Left cardiac atrium (tissue), 4 donors: ENCODE data around the gene TUBB4B. TPM values are rescaled to one million over a fixed set of nuclear protein-coding genes. Genes with fewer than 3 reads are reported as not detected.

Source experiments
- ATAC-seq, 2 donors: fragments of 200-7000 bp; cut with Tn5 transposase; one replicate each; pipeline ENCODE4 v1.9.1; 2020; ENCODE audit warnings: mild to moderate bottlenecking in 2 of 2, moderate library complexity in 2 of 2
- DNase-seq: peaks from one replicate; pipeline ENCODE4 v3.0.0-alpha.2; 2020
- intact Hi-C, 2 donors: fragments of 100-400 bp; cut with DNase I; formaldehyde crosslinking; loops; one replicate each; pipeline versions ENCODE4 v1.14.1 to v1.15.1; 2022 to 2023
- total RNA-seq, 2 donors: library from RNA; stranded (reverse); fragmentation: NEBNext Ultra II Directional; extraction: Animal tissue kit (Norgen Biotek cat#: 25700); gene quantifications; one replicate each; pipeline ENCODE4 v1.2.1, GENCODE V29; 2021
- donor health status: DM: no; HTN: yes; CAD: no.
- donor health status: DM: no; HTN: yes; CAD: no; lungs with severe emphysema.
- donor health status: DM: yes; HTN: yes; CAD: no.
- donor health status: Dilated cardiomyopathy.

Gene TUBB4B
- total RNA-seq, 2 donors from 2014 or later, result 324 to 437 TPM

DNA sequence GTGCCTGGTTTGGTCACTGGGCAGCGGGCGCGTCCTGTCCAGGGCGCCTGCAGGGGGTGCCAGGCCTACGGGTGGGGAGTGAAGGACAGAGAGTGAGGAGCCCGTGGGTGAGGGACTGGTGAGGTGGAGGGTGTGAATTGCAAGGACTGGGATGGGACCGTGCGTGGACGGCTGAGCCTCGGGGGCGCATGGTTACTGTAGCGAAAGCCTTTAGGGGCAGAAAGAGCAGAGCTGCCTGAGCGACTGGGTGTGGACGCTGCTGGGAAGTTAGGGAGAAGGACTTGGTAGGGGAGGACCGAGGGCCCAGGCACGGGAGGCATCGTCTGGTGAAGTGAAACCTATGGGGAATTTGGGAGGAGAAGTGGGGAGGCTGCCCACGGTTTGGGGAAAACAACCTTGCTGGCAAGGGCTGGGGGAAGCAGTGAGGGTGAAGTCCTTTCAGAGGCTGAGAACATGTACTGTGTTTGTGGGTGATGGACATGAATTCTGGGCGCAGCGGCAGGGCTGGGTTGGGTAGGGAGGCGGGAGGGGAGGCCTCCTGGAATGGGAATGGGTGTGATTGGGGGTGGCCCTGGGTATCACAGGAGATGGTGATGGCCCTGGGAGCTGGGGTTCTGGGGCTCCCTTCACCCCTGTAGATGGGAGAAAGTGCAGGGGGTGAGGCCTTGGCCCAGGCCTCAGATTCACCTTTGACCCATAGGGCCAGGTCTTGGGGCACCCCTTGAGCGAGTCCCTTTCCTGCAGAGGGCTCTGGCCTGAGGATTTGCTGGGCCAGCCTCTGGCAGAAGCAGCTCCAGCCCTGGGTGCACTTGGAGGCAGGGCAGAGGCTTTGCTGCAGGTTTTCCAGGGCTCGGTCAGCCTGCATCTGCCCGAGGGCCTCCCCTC lies 34.7 kb downstream of the TUBB4B start:
- no peak for ATAC-seq

DNA sequence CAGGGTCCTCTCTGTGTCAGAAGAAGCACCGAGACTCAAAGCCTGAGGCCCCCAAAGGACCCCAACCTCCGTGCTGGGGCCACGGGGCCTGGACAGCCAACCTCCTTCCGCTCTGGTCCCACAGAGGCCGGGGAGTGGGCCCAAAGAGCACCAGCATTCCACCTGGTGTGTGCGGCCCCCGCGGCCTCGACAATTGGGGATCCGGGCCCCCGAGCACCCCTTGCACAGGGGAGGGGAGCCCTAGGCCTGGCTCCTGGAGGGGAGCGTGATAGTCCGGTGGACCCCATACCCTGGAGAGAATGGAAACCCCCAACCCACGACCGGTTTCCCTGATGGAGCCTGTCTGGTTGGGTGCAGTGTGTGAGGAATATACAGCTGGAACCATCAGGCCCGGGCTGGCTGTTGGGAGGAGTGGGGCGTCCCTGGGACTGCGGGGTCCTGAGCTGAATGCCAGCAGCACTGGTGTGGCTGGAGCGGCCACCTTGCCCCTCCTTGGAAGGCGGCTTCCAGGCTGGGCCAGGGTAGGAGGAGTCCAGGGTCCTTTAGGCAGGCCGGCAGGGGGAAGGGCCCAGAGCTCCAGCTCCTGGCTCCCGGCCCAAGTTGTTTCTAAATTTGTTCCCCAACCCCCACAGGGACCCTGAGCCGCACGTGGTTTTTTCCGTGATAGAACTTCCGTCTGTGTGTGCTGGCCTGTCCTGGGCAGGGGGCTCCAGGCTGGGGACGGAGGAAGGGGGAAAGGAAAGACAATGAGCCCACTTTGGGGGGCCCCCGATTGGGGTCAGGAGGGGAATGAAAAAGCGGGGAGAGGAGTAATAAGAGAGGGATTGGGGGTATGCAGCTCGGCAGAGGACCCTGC lies 35.6 kb downstream of the TUBB4B start:
- intact Hi-C loops, result no loop called here
- peak; percentile 65 to 79 for ATAC-seq
- peak; percentile 89 for DNase-seq

More for the DNA sequence above, 34.7 kb downstream of the TUBB4B start:
- no peak for DNase-seq
- intact Hi-C loops, result no loop called here

DNA sequence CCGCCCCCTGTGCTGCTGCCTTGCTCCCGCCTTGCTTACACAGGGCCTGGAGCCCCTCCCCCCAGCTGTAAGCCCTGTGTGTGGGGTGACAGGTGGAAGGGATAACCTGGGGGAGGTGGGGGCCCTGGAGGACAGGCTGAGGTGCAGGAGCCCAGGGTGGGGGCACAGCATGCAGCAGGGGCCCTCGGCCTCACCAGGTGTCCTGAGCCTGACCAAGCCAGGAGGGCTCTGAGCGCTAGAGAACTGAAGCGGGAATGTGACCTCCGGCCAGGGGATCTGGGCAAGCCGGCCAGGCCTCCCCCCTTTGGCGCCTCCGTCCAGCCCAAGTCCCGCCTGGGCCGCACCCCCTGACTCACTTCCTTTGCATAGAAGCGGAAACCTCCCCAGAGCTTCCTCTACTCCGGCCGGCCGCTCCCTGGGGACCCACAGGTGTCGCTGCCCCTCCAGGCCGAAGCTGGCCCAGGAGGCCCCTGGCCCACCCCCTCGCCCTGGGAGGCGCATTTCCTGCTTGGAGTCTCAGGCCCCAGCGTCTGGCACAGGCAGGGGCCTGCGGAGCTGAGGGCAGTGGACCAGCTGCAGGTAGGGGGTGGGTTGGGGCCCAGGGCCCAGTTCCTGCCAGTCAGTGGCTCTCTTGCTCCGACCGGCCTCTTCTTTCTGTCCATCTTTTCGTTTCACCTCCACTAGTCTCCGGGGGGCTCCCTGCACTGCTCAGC lies 36.4 kb downstream of the TUBB4B start, which contains the start of gene TOR4A:
TSS of gene TOR4A (plus strand) at position 398 of the 713 bp plus-strand sequence. CDS start 964 bp downstream, outside the sequence.
- ATAC-seq, result peak; percentile 76 to 88
- peak; percentile 94 for DNase-seq
- intact Hi-C loops, result no loop called here

DNA sequence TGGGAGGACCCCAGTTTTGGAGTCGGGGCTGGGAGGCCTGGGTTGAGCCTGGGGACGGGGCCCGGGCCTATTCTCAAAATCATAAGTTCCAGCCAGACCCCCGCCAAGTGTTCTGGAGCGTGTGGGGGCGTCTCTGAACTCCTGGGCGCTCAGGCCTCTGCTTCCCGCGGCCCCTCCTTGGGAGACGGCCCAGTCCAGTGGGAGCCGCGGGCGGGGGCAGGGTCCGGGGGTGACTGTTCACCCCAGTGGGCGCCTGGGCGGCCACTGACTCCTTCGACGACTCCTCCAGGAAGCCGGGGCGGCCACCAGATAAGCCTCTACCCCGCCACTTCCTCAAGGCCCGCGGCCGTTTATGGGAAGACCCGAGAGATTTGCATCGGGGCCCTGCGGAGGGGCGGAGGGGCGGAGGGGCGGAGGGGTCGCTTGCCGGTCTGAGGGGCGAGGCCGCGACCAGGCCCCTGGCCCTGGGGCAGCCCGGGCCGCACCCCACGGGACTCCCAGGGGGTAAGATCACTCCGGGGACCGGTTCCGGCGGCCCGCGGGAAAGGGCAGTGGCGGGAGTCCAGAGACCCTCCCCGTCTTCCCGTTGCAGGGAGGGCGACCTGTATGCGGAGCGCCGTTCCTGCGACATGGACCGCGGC lies 37.1 kb downstream of the TUBB4B start:
- peak; percentile 5 to 24 for ATAC-seq
- intact Hi-C loops, result no loop called here
- peak; percentile 76 for DNase-seq

- ATAC-seq (no peak), DNase-seq (no peak)
- intact Hi-C loops, result no loop called here
These were observed 37.9 kb downstream of the TUBB4B start for GRCh38 chr9:137278721-137279711.

DNA sequence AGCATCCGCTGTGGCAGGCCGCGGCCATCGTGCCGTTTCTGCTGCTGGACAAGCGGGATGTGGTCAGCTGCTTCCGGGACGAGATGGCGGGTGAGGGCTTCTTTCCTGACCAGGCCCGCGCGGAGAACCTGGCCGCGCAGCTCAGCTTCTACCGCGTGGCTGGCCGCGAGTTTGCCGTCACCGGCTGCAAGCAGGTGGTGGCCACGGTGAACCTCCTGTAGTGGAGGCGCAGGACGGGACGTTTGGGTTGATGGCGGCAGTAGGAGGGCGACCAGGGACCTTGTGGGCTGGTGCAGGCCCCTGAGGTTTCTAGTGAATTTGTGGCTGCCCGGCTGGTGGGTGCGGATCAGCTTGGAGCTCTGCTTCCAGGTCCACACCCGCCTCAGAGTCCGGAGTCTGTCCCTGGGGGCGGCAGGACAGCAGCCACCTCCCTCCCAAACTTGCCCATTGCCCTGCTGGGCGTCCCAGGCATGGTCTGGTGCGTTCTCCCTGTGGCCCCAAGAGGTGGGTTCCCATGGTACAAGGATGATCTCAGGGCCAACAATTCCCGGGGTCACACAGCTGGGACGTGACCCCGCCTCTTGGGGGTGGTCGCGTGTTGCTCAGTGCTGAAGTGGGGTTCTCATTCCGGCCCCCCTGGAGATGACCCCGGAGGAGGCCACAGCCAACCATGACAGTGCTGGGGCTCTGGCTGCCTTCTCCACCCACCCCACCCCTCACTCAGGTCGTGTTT lies 38.8 kb downstream of the TUBB4B start:
- DNase-seq (no peak), ATAC-seq (no peak)
- intact Hi-C loops, result no loop called here

DNA sequence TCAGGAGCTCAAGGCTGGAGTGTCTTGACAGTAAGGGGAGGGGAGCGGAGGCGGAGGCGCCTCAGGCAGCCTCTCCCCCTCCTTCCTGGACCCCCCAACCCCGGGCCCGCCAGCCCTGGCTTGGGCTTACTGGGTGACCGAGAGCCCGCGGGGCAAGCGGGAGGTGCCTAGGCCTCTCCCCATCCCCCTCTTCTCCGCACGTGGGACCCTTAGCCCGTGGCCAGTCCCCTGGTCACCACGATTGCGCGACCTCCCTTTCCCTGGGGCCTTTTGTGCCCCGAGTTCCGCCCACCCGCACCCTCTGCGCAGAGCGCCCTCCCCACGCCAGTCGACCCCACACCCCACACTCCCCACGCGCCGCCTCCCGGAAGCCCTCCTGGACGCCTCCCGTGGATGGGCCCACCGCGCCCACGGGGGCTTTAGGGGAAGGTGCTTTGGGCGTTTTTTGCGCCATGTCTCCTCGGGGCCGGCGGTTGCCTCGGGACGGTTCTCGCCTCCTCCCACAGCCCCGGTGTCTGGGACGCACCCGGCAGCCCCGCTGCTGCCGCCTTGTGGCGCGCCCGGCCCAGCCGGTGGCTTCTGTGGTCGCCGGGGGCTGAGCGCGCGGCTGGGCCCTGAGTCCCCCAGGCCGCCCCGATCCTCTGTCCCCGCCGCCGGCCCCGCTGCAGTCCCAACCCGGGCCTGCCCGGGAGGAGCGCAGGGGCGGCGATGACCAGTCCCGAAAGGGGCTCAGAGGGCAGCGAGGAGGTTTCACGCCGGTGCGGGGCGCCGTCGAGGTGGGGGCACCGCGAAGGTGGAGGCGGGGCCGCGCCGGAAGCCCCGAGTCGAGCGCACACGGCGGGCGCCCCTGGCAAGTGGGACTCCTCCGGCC lies 39.6 kb downstream of the TUBB4B start:
- ATAC-seq, result no peak
- intact Hi-C loops, result no loop called here
- DNase-seq, result no peak

GRCh38 chr9:137281345-137282116 lies 40.4 kb downstream of the TUBB4B start:
- DNase-seq, result no peak
- intact Hi-C loops, result no loop called here

GRCh38 chr9:137286975-137287383 lies 45.9 kb downstream of the TUBB4B start:
- ATAC-seq (peak; percentile 73 to 92), DNase-seq (peak; percentile 42)
- intact Hi-C loops, result no loop called here

More at GRCh38 chr9:137281345-137282116, 40.4 kb downstream of the TUBB4B start:
- ATAC-seq, result no peak

DNA sequence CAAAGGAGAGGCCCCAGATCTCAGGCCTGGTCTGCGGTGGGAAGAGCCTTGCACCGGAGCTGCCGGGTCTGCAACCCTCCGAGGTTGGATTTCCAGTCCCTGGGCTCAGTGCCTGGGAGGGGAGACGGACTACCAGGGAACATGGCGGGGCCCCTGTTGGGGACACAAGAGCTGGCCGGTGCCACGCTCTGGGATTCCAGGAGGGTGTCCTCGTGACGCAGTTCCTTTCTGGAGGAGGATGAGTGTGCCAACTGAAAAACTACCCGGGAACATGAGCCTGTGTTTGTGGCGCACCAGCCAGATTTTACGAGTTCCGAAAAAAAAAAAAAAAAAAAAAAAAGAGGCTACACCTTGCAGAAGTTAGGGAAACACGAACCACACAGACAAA lies 52.0 kb downstream of the TUBB4B start:
- peak; percentile 15 for DNase-seq
- no peak for ATAC-seq
- intact Hi-C loops, result loop anchor here in 1 of 2 donors (5.0 to 10.0 kb wide), 2 partner anchors 114 to 232 kb away; no protein-coding TSS in a partner anchor

Other genes starting within 250 kb of the TUBB4B start
- 10 to 100 TPM; 25.4 to 30.2 TPM for gene PAXX, start 248.9 kb upstream of the TUBB4B start, total RNA-seq
- gene CLIC3, start 244.7 kb upstream of the TUBB4B start, total RNA-seq, result 1 to 10 TPM; 2.6 to 8.5 TPM
- 10 to 100 TPM; 30.0 to 33.2 TPM for gene ABCA2, start 213.1 kb upstream of the TUBB4B start, total RNA-seq
- gene FUT7, start 209.2 kb upstream of the TUBB4B start, total RNA-seq, result under 1 TPM; 0.24 to 0.35 TPM
- gene NPDC1, start 195.1 kb upstream of the TUBB4B start, total RNA-seq, result 10 to 100 TPM; 75.4 to 87.3 TPM
- gene ENTPD2, start 187.2 kb upstream of the TUBB4B start, total RNA-seq, result 1 to 10 TPM in 1 of 2 donors, under 1 TPM in 1; 0.60 to 2.2 TPM
- under 1 TPM; 0.39 to 0.44 TPM for gene SAPCD2, start 170.7 kb upstream of the TUBB4B start, total RNA-seq
- 10 to 100 TPM; 13.5 to 14.0 TPM for gene UAP1L1, start 163.8 kb upstream of the TUBB4B start, total RNA-seq
- 10 to 100 TPM; 21.9 to 28.8 TPM for gene MAN1B1, start 154.3 kb upstream of the TUBB4B start, total RNA-seq
- 100 to 1,000 TPM; 176 to 198 TPM for gene DPP7, start 126.6 kb upstream of the TUBB4B start, total RNA-seq
- not detected for gene GRIN1, start 102.1 kb upstream of the TUBB4B start, total RNA-seq
- not detected for gene LRRC26, start 71.2 kb upstream of the TUBB4B start, total RNA-seq
- gene TMEM210, start 69.2 kb upstream of the TUBB4B start, total RNA-seq, result not detected
- 10 to 100 TPM; 31.2 to 32.5 TPM for gene ANAPC2, start 52.7 kb upstream of the TUBB4B start, total RNA-seq
- 10 to 100 TPM; 53.1 to 55.1 TPM for gene SSNA1, start 52.6 kb upstream of the TUBB4B start, total RNA-seq
- 10 to 100 TPM in 1 of 2 donors, 1 to 10 TPM in 1; 7.6 to 11.4 TPM for gene TPRN, start 40.5 kb upstream of the TUBB4B start, total RNA-seq
- 10 to 100 TPM; 32.9 to 34.5 TPM for gene TMEM203, start 35.6 kb upstream of the TUBB4B start, total RNA-seq
- 1 to 10 TPM; 5.9 to 6.5 TPM for gene NDOR1, start 35.6 kb upstream of the TUBB4B start, total RNA-seq
- gene RNF208, start 19.0 kb upstream of the TUBB4B start, total RNA-seq, result 10 to 100 TPM; 15.6 to 18.1 TPM
- under 1 TPM in 1 of 2 donors, not detected in 1; 0.62 TPM for gene CYSRT1, start 16.1 kb upstream of the TUBB4B start, total RNA-seq
- gene RNF224, start 13.8 kb upstream of the TUBB4B start, total RNA-seq, result not detected
- not detected for gene SLC34A3, start 10.4 kb upstream of the TUBB4B start, total RNA-seq
- gene STPG3, start 10.0 kb downstream of the TUBB4B start, total RNA-seq, result under 1 TPM in 1 of 2 donors, not detected in 1; 0.59 TPM
- gene NELFB, start 14.0 kb downstream of the TUBB4B start, total RNA-seq, result 10 to 100 TPM; 35.1 to 38.1 TPM
- gene TOR4A, start 36.4 kb downstream of the TUBB4B start, total RNA-seq, result 1 to 10 TPM; 6.2 to 9.4 TPM
- gene NRARP, start 61.0 kb downstream of the TUBB4B start, total RNA-seq, result 10 to 100 TPM in 1 of 2 donors, 1 to 10 TPM in 1; 4.9 to 11.5 TPM
- 10 to 100 TPM in 1 of 2 donors, 1 to 10 TPM in 1; 8.0 to 11.7 TPM for gene EXD3, start 181.9 kb downstream of the TUBB4B start, total RNA-seq
- 1 to 10 TPM; 2.5 to 5.3 TPM for gene NOXA1, start 182.1 kb downstream of the TUBB4B start, total RNA-seq
- gene ENTPD8, start 200.1 kb downstream of the TUBB4B start, total RNA-seq, result not detected
- gene NSMF, start 218.0 kb downstream of the TUBB4B start, total RNA-seq, result 10 to 100 TPM; 20.5 to 25.1 TPM